Mesenchymal stem cell (in vitro differentiated cells and primary cell): ENCODE data around the gene BCO2.
A peak's percentile ranks its signal among the peaks of the same experiment; 100 is the strongest.

Source experiments
- DNase-seq: peaks from one replicate; pipeline ENCODE4 v3.0.0-alpha.2; 2013
- H2AFZ ChIP-seq: one replicate; pipeline ENCODE4 v1.6.1; 2013; ENCODE audit warnings: low read depth, mild to moderate bottlenecking, control low read depth, inconsistent platforms, low read length, moderate library complexity
- H2AK5ac ChIP-seq: 2 replicates; pipeline ENCODE4 v1.6.1; 2013; ENCODE audit warnings: low read length, moderate library complexity, mild to moderate bottlenecking, inconsistent platforms; ENCODE audit not compliant: severe bottlenecking
- H2BK120ac ChIP-seq: one replicate; pipeline ENCODE4 v1.6.1; 2013; ENCODE audit warnings: low read depth, mild to moderate bottlenecking, inconsistent platforms, low read length, moderate library complexity
- H2BK12ac ChIP-seq, 2 experiments: one replicate each; pipeline ENCODE4 v1.6.1; 2013; ENCODE audit warnings: inconsistent platforms in 2 of 2, low read length in 2 of 2, mild to moderate bottlenecking in 2 of 2, moderate library complexity in 2 of 2, control low read depth in 1 of 2
- H2BK15ac ChIP-seq: one replicate; pipeline ENCODE4 v1.6.1; 2013; ENCODE audit warnings: mild to moderate bottlenecking, low read depth, inconsistent platforms; ENCODE audit not compliant: poor library complexity, severe bottlenecking
- H2BK5ac ChIP-seq: 2 replicates; pipeline ENCODE4 v1.6.1; 2013; ENCODE audit warnings: low read depth, mild to moderate bottlenecking, low read length, control low read depth, inconsistent platforms; ENCODE audit not compliant: poor library complexity, severe bottlenecking
- H3K14ac ChIP-seq, 2 experiments: one replicate each; pipeline ENCODE4 v1.6.1; 2013; ENCODE audit warnings: inconsistent platforms in 2 of 2, low read length in 2 of 2, control low read depth in 1 of 2, mild to moderate bottlenecking in 1 of 2, moderate library complexity in 1 of 2
- H3K18ac ChIP-seq, 2 experiments: one replicate each; pipeline ENCODE4 v1.6.1; 2013; ENCODE audit warnings: inconsistent platforms in 2 of 2, low read length in 2 of 2, control low read depth in 1 of 2, low read depth in 1 of 2, mild to moderate bottlenecking in 1 of 2
- H3K23ac ChIP-seq, 2 experiments: one replicate each; pipeline ENCODE4 v1.6.1; 2013; ENCODE audit warnings: inconsistent platforms in 2 of 2, low read length in 2 of 2, mild to moderate bottlenecking in 2 of 2, moderate library complexity in 2 of 2, control low read depth in 1 of 2
- H3K27ac ChIP-seq: 2 replicates; pipeline ENCODE4 v1.5.1; 2013; ENCODE audit warnings: mild to moderate bottlenecking, moderate library complexity, low read length, control low read depth, inconsistent platforms; ENCODE audit not compliant: poor library complexity, severe bottlenecking
- H3K27me3 ChIP-seq, 2 experiments: 2 replicates each; pipeline versions ENCODE4 v1.6.1 to v1.7.0; 2013; ENCODE audit warnings: low read length in 2 of 2, mild to moderate bottlenecking in 2 of 2, moderate library complexity in 2 of 2, control low read depth in 1 of 2, inconsistent platforms in 1 of 2; ENCODE audit not compliant: control insufficient read depth in 1 of 2, insufficient read depth in 1 of 2
- H3K36me3 ChIP-seq, 2 experiments: 2 replicates each; pipeline versions ENCODE4 v1.6.1 to v1.7.0; 2013; ENCODE audit warnings: low read length in 2 of 2, control low read depth in 1 of 2, inconsistent platforms in 1 of 2, low read depth in 1 of 2, mild to moderate bottlenecking in 1 of 2; ENCODE audit not compliant: insufficient read depth in 2 of 2, control insufficient read depth in 1 of 2
- H3K4ac ChIP-seq, 2 experiments: one replicate each; pipeline ENCODE4 v1.6.1; 2013; ENCODE audit warnings: inconsistent platforms in 2 of 2, low read length in 2 of 2, mild to moderate bottlenecking in 2 of 2, moderate library complexity in 2 of 2, control low read depth in 1 of 2, low read depth in 1 of 2
- H3K4me1 ChIP-seq: 2 replicates; pipeline ENCODE4 v1.6.1; 2013; ENCODE audit warnings: low read depth, low read length, control low read depth; ENCODE audit not compliant: control insufficient read depth, insufficient read depth
- H3K4me2 ChIP-seq: 2 replicates; pipeline ENCODE4 v1.6.1; 2013; ENCODE audit warnings: low read length, mild to moderate bottlenecking, inconsistent platforms; ENCODE audit not compliant: poor library complexity, severe bottlenecking
- H3K4me3 ChIP-seq, 2 experiments: 2 replicates each; pipeline versions ENCODE4 v1.5.1 to v1.7.0; 2013; ENCODE audit warnings: low read length in 2 of 2, mild to moderate bottlenecking in 2 of 2, control low read depth in 1 of 2, low read depth in 1 of 2; ENCODE audit not compliant: insufficient read depth in 1 of 2
- H3K79me1 ChIP-seq: replicated peaks from 2 replicates; pipeline ENCODE4 v1.6.1; 2013; ENCODE audit warnings: mild to moderate bottlenecking, control low read depth, low read length, inconsistent platforms; ENCODE audit not compliant: poor library complexity, severe bottlenecking
- H3K9ac ChIP-seq: 2 replicates; pipeline ENCODE4 v1.7.0; 2013; ENCODE audit warnings: mild to moderate bottlenecking, low read length, moderate library complexity
- H3K9me3 ChIP-seq: 2 replicates; pipeline ENCODE4 v1.7.0; 2013; ENCODE audit warnings: mild to moderate bottlenecking, low read length; ENCODE audit not compliant: control insufficient read depth
- H4K8ac ChIP-seq: one replicate; pipeline ENCODE4 v1.6.1; 2013; ENCODE audit warnings: inconsistent platforms, mild to moderate bottlenecking, low read length, moderate library complexity
- H4K91ac ChIP-seq: one replicate; pipeline ENCODE4 v1.6.1; 2013; ENCODE audit warnings: mild to moderate bottlenecking, low read length, inconsistent platforms
- WGBS: methylation state at CpG from one replicate; pipeline ENCODE4 v1.1.7; 2013; ENCODE audit warnings: mixed read lengths; 5-methylcytosine and 5-hydroxymethylcytosine counted together

BCO2 gene

DNA sequence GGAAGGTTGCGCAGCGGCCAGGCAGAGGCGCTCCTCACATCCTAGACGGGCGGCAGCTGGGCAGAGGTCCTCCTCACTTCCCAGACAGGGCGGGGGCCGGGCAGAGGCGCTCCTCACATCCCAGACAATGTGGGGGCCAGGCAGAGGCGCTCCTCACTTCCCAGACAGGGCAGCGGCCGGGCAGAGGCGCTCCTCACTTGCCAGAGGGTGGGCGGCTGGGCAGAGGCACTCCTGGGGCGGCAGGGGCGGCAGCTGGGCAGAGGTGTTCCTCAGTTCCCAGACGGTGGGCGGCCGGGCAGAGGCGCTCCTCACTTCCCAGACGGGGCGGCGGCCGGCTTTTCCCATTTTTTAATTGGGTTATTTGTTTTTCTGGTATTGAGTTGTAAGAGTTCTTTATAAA is 30.8 kb downstream of the BCO2 start:
- Histone ChIP-seq H3K18ac (no peak overlapping the region), H3K79me1 (no peaks in the 10 kb centered on the region), H2BK120ac (no peak overlapping the region), H3K9ac (no peak overlapping the region), H3K36me3 (no peaks in the 10 kb centered on the region), H3K27ac (no peak overlapping the region), H3K9me3 (no peaks in the 10 kb centered on the region), H2AFZ (no peak overlapping the region), H3K14ac (no peak overlapping the region), H4K8ac (no peak overlapping the region), H3K4me1 (no peaks in the 10 kb centered on the region), H2AK5ac (no peak overlapping the region), H3K27me3 (no peaks in the 10 kb centered on the region), H4K91ac (no peak overlapping the region), H3K4ac (no peak overlapping the region), H3K4me3 (no peak overlapping the region), H2BK12ac (no peak overlapping the region), H2BK15ac (no peak overlapping the region), H2BK5ac (no peak overlapping the region), H3K4me2 (no peak overlapping the region), H3K23ac (no peak overlapping the region)
- WGBS = 97% methylated on average over 22 of the region's 23 CpGs
- no peak for DNase-seq

- H3K27me3 ChIP-seq = no peaks in the 10 kb centered on the region
- H3K23ac ChIP-seq = no peak overlapping the region
- no peak overlapping the region for H2BK12ac ChIP-seq
- no peak overlapping the region for H3K27ac ChIP-seq
- no peak overlapping the region for H2BK15ac ChIP-seq
- H3K36me3 ChIP-seq = no peaks in the 10 kb centered on the region
- WGBS = no CpG with 5 or more reads among the region's 1 CpG
- no peak overlapping the region for H3K4ac ChIP-seq
- H2AK5ac ChIP-seq = no peak overlapping the region
- no peaks in the 10 kb centered on the region for H3K4me1 ChIP-seq
- H2BK5ac ChIP-seq = no peak overlapping the region
- H3K9me3 ChIP-seq = no peaks in the 10 kb centered on the region
- H2AFZ ChIP-seq = no peak overlapping the region
- no peak overlapping the region for H2BK120ac ChIP-seq
- no peak overlapping the region for H3K9ac ChIP-seq
- H3K79me1 ChIP-seq = no peaks in the 10 kb centered on the region
- H3K18ac ChIP-seq = no peak overlapping the region
- no peak overlapping the region for H4K91ac ChIP-seq
- DNase-seq = no peak
- no peak overlapping the region for H3K4me2 ChIP-seq
- H3K4me3 ChIP-seq = no peak overlapping the region
- no peak overlapping the region for H4K8ac ChIP-seq
- H3K14ac ChIP-seq = no peak overlapping the region
These were observed 35.6 kb downstream of the BCO2 start for GRCh38 chr11:112210890-112211289.

GRCh38 chr11:112211536-112211935 is 36.2 kb downstream of the BCO2 start:
- Histone ChIP-seq H3K27ac (no peak overlapping the region), H2BK120ac (no peak overlapping the region), H3K9me3 (no peaks in the 10 kb centered on the region), H3K4me2 (no peak overlapping the region), H3K18ac (no peak overlapping the region), H3K4ac (no peak overlapping the region), H4K91ac (no peak overlapping the region), H3K14ac (no peak overlapping the region), H3K23ac (no peak overlapping the region), H3K27me3 (no peaks in the 10 kb centered on the region), H3K79me1 (no peaks in the 10 kb centered on the region), H2AK5ac (no peak overlapping the region), H2BK15ac (no peak overlapping the region), H3K4me3 (no peak overlapping the region), H3K36me3 (no peaks in the 10 kb centered on the region), H3K9ac (no peak overlapping the region), H3K4me1 (no peaks in the 10 kb centered on the region), H4K8ac (no peak overlapping the region), H2BK5ac (no peak overlapping the region), H2BK12ac (no peak overlapping the region), H2AFZ (no peak overlapping the region)
- peak; percentile 20 for DNase-seq
- no CpG with 5 or more reads among the region's 2 CpGs for WGBS

- Histone ChIP-seq H3K14ac (no peak overlapping the region), H3K9me3 (no peaks in the 10 kb centered on the region), H2AK5ac (no peak overlapping the region), H3K27me3 (no peaks in the 10 kb centered on the region), H3K4ac (no peak overlapping the region), H4K91ac (no peak overlapping the region), H3K4me3 (no peak overlapping the region), H3K79me1 (no peaks in the 10 kb centered on the region), H3K4me2 (no peak overlapping the region), H3K36me3 (no peaks in the 10 kb centered on the region), H3K4me1 (no peaks in the 10 kb centered on the region), H2BK12ac (no peak overlapping the region), H2AFZ (no peak overlapping the region), H3K9ac (no peak overlapping the region), H2BK120ac (no peak overlapping the region), H2BK5ac (no peak overlapping the region), H3K18ac (no peak overlapping the region), H3K27ac (no peak overlapping the region), H4K8ac (no peak overlapping the region), H3K23ac (no peak overlapping the region), H2BK15ac (no peak overlapping the region)
- WGBS = no CpG with 5 or more reads among the region's 3 CpGs
- DNase-seq = no peak
These were observed 37.0 kb downstream of the BCO2 start for GRCh38 chr11:112212290-112212689.
